Activated naive CD4-positive, alpha-beta T cell treated with anti-CD3 and anti-CD28 coated beads, Interleukin-2, amount 50 U/mL, for 72 hours (primary cell): ENCODE results near the gene NOL4L. TPM values are rescaled to one million over a fixed set of nuclear protein-coding genes. Genes with fewer than 3 reads are reported as not detected.
A peak's percentile ranks its signal among the peaks of the same experiment; 100 is the strongest.
"Not testable (repeated sequence)": the region's sequence is repeated elsewhere in the genome, so short reads cannot be mapped to it uniquely, and the experiment has no call there.

ENCODE experiments used
- ATAC-seq, 2 donors: fragments of 150-1000 bp; cut with Tn5 transposase; 2 replicates each; pipeline ENCODE4 v1.10.0; 2021; ENCODE audit warnings: mild to moderate bottlenecking in 2 of 2, moderate library complexity in 2 of 2
- DNase-seq, 2 donors: peaks; one replicate each; pipeline ENCODE4 v3.0.0; 2021 to 2022; ENCODE audit warnings: low spot score in 2 of 2
- H3K27ac Mint-ChIP-seq, 2 donors: one replicate each; pipeline ENCODE4 v1.8.0; 2022; ENCODE audit warnings: mild to moderate bottlenecking in 2 of 2, mixed read lengths in 2 of 2
- H3K36me3 Mint-ChIP-seq, 2 donors: one replicate each; pipeline ENCODE4 v1.8.0; 2022; ENCODE audit warnings: mixed read lengths in 2 of 2
- H3K9me3 Mint-ChIP-seq, 2 donors: one replicate each; pipeline ENCODE4 v1.8.0; 2022; ENCODE audit warnings: mixed read lengths in 2 of 2
- total RNA-seq, 2 donors: library from RNA; stranded (reverse); gene quantifications; one replicate each; pipeline ENCODE4 v1.2.3, GENCODE V29; 2022

The NOL4L gene
- total RNA-seq, 2 donors from 2014 or later = 21.2 to 30.7 TPM

- Mint-ChIP-seq H3K9me3 (no peaks in the 10 kb centered on the region), H3K36me3 (no peaks in the 10 kb centered on the region), H3K27ac (no peak overlapping the region)
- ATAC-seq = no peak
- no peak for DNase-seq
Observed at GRCh38 chr20:32606107-32606506, 21.0 kb upstream of the NOL4L start.

GRCh38 chr20:32605167-32605656, 20.1 kb upstream of the NOL4L start:
- Mint-ChIP-seq H3K9me3 (no peaks in the 10 kb centered on the region), H3K27ac (no peak overlapping the region), H3K36me3 (no peaks in the 10 kb centered on the region)
- ATAC-seq = no peak
- DNase-seq = no peak

DNA sequence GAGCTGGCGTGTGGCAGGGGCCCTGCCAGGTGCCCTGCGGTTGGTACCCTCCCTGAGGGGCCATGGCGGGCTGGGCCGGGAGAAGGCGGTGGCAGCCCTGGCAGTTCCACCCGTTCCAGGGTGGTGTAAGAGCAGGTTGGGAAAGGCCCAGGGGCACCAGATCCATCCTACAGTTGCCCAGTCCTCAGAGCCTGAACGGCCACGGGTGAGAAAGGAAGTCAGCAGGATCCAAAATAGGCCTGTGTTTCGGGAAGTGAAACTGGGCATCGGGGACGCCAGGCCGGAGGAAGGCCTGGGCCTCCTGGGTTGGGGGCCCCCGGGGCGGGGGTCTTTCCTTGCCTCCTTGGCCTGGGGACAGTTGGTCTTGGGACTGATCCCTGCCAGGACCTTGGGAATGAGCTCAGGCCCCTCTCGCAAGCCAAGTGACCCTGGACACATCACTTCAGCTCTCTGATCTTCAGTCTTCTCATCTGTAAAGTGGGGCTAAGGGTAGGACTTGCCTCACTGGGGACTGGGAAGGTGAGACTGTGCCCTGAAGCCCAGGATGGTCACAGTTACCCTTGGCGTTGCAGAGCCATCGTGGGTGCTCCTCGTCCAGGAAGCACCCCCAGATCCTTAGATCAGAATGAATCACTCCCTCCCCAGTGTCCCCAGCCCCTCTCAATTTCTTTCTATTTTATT, 18.1 kb upstream of the NOL4L start:
- Mint-ChIP-seq H3K9me3 (no peaks in the 10 kb centered on the region), H3K27ac (no peak overlapping the region), H3K36me3 (no peaks in the 10 kb centered on the region)
- ATAC-seq (no peak), DNase-seq (no peak)

DNA sequence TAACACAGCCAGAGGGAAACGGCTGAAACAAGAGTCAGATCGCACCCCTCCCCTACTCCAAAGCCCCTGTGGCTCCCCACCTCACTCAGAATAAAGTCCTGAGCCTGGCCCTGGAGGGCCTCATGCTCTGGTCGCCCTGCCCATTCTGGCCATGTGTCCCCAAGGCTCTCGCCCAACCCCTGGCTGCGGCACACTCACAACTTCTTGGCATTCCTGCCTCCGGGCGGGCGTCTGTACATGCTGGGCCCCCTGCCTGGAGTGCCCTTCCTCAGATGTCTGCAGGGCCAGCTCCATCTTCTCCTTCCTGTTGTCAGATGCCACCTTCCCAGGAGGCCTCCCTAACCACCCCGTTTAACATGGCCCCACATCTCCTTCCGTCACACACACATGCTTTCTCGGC, 17.1 kb upstream of the NOL4L start:
- DNase-seq (no peak), ATAC-seq (no peak)
- Mint-ChIP-seq H3K9me3 (no peaks in the 10 kb centered on the region), H3K36me3 (no peaks in the 10 kb centered on the region), H3K27ac (no peak overlapping the region)

DNA sequence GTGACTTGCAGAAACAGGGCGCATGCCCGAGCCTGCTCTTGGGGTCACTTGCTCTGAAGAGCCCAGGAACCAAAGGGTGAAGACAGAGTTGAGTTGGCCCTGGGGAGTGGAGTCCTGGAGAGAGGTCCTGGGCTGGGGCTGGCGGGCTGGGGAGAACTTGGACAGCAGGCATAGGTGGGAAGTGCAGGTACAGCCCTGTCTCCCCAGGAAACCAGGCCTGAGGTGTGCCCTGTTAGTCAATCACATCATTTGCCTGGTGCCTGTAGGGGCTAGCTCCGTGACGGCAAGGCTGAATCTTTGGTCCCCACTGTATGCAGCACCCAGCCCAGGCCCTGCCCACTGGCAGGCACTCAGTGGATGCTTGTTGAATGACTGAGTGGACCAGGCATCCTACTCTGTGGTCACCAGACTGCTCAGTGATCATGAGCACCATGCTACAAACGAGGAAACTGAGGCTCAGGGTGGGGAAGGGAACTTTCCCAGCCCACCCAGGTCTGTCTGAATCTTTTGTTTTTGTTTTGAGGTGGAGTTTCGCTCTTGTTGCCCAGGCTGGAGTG, 15.6 kb upstream of the NOL4L start:
- Mint-ChIP-seq H3K9me3 (no peaks in the 10 kb centered on the region), H3K27ac (no peak overlapping the region), H3K36me3 (no peaks in the 10 kb centered on the region)
- no peak for DNase-seq
- ATAC-seq = no peak

DNA sequence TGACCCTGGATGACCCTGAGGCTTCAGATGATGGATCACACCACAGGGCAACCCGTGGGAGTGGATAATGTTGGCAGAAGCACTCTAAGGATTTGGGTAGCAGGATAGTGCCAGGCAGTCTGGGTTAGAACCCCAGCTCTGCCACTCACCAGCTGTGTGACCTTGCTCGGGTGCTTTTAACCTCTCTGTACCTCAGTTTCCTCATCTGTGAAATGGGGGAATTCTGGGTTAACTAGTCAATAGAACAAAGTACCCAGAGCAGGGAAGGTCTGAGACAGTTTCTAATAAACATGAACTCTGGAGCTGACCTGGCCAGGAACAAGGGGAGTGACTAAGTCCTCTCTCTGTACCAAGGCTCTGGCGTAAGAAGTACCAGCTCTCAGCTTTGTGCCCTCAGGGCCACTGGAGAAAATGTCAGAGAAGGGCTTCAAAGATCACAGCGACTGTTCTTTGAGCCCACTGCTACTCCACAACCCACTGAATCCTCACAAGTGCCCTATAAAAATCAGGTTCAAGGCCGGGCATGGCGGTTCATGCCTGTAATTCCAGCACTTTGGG, 14.7 kb upstream of the NOL4L start:
- H3K36me3 Mint-ChIP-seq = no peaks in the 10 kb centered on the region
- no peak for ATAC-seq
- H3K27ac Mint-ChIP-seq = no peak overlapping the region
- no peaks in the 10 kb centered on the region for H3K9me3 Mint-ChIP-seq
- DNase-seq = no peak

GRCh38 chr20:32598606-32599005, 13.5 kb upstream of the NOL4L start:
- ATAC-seq = no peak
- Mint-ChIP-seq H3K9me3 (no peaks in the 10 kb centered on the region), H3K36me3 (no peaks in the 10 kb centered on the region)

DNA sequence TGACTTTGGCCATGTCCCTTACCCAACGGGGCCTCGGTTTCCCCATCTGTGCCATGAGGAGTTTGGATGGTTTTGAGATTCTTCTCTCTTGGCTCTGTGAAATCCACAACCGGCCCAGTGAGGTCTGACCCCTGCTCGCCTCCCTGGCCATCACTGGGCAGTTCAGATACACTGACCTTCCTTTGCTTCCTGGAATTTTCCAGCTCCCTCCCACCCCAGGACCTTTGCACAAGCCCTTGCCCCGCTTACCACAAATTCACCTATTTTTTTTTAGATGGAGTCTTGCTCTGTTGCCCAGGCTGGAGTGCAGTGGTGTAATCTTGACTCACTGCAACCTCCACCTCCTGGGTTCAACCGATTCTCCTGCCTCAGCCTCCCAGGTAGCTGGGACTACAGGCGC, 12.6 kb upstream of the NOL4L start:
- Mint-ChIP-seq H3K36me3 (no peaks in the 10 kb centered on the region), H3K27ac (no peak overlapping the region), H3K9me3 (no peaks in the 10 kb centered on the region)
- ATAC-seq (no peak), DNase-seq (no peak)

More at GRCh38 chr20:32598606-32599005, 13.5 kb upstream of the NOL4L start:
- H3K27ac Mint-ChIP-seq = no peak overlapping the region
- no peak for DNase-seq

- ATAC-seq = no peak
- Mint-ChIP-seq H3K9me3 (no peaks in the 10 kb centered on the region), H3K36me3 (no peaks in the 10 kb centered on the region), H3K27ac (peak overlapping the region in 1 of 2 donors; percentile 63)
- no peak for DNase-seq
Observed at GRCh38 chr20:32596681-32597252, 11.6 kb upstream of the NOL4L start.

DNA sequence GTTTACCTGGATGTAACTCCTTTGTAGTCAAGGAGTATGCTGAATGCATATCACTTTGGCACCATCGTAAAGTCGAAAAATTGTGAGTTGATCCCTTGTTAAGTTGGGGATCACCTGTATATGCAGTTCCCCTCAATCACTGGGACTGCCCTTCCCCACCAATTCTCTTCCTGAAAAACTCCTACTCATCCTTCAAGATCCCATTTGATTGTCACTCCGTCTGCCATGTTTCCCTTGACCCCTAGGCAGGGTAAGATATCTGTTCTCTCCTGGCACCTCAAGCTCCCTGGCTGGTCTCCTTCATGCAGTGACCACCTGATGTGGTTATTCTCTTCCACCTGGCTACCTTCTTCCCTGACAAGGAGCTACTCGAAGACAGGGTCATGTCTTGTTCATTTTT, 10.0 kb upstream of the NOL4L start:
- H3K9me3 Mint-ChIP-seq = no peaks in the 10 kb centered on the region
- peak overlapping the region in 1 of 2 donors; percentile 63 for H3K27ac Mint-ChIP-seq
- no peak for DNase-seq
- H3K36me3 Mint-ChIP-seq = no peaks in the 10 kb centered on the region
- ATAC-seq = no peak

- not testable (repeated sequence) for H3K9me3 Mint-ChIP-seq, ATAC-seq, H3K36me3 Mint-ChIP-seq, H3K27ac Mint-ChIP-seq, DNase-seq
Observed at GRCh38 chr20:32594669-32595068, 9.5 kb upstream of the NOL4L start.

- Mint-ChIP-seq H3K27ac (no peak overlapping the region), H3K9me3 (no peaks in the 10 kb centered on the region), H3K36me3 (no peaks in the 10 kb centered on the region)
- ATAC-seq (peak in 1 of 2 donors; percentile 12), DNase-seq (no peak)
Observed at GRCh38 chr20:32594204-32594603, 9.1 kb upstream of the NOL4L start.

- not testable (repeated sequence) for H3K27ac Mint-ChIP-seq, H3K36me3 Mint-ChIP-seq, DNase-seq, ATAC-seq, H3K9me3 Mint-ChIP-seq
Observed at GRCh38 chr20:32592616-32593015, 7.5 kb upstream of the NOL4L start.

GRCh38 chr20:32592022-32592421, 6.9 kb upstream of the NOL4L start:
- ATAC-seq = no peak
- H3K36me3 Mint-ChIP-seq = no peaks in the 10 kb centered on the region
- H3K27ac Mint-ChIP-seq = no peak overlapping the region
- H3K9me3 Mint-ChIP-seq = no peaks in the 10 kb centered on the region
- DNase-seq = no peak

- ATAC-seq = no peak
- no peak for DNase-seq
- Mint-ChIP-seq H3K9me3 (no peaks in the 10 kb centered on the region), H3K36me3 (no peaks in the 10 kb centered on the region), H3K27ac (no peak overlapping the region)
Observed at GRCh38 chr20:32589769-32590168, 4.6 kb upstream of the NOL4L start.

GRCh38 chr20:32589256-32589655, 4.1 kb upstream of the NOL4L start:
- DNase-seq = no peak
- Mint-ChIP-seq H3K9me3 (no peaks in the 10 kb centered on the region), H3K27ac (no peak overlapping the region), H3K36me3 (no peaks in the 10 kb centered on the region)
- ATAC-seq = no peak

DNA sequence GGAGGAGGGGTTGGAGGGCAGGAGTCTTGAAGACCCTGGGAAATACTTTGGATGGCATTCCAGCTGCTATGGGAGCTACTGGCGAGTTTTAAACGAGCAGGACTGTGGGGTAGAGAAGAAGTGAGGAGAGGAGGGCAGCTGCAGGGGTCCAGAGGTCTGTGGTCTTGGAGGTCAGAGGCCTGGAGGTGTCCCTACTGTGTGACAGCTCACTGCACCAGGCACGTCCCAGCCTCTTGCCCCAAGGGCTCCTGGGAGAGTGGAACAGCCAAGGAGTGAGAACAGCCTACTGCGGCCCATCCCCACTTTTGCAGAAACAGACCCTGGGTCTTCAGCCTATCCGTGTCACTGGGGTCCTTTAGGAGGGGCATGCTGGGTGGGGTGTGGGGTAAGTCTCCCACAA, 2.9 kb upstream of the NOL4L start:
- no peak for ATAC-seq
- Mint-ChIP-seq H3K36me3 (no peaks in the 10 kb centered on the region), H3K9me3 (no peaks in the 10 kb centered on the region), H3K27ac (no peak overlapping the region)
- DNase-seq = no peak

DNA sequence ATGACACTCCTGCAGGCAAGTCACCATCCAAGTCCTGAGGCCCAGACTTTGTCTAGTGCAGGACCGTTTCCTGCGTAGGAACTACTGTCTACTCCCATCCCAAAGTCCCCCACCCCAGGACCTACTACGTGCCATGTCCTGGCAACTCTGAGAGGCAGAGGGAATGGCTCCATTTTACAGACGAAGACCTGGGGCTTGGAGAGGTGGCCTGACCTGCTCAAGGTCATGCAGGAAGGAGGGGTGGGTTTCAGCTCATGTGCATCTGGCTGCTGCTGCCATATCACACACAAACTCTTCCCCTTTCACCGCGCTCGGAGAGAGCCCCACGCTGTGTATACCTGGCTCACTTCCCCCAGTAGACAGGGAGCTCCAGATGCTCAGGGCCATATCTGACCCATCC, 1.2 kb upstream of the NOL4L start:
- ATAC-seq (no peak), DNase-seq (no peak)
- no peaks in the 10 kb centered on the region for H3K36me3 Mint-ChIP-seq
- no peak overlapping the region for H3K27ac Mint-ChIP-seq
- H3K9me3 Mint-ChIP-seq = no peaks in the 10 kb centered on the region
